Skin of body (tissue), 2 donors: ENCODE data around the gene ANKRD33B. TPM values are rescaled to one million over a fixed set of nuclear protein-coding genes. Genes with fewer than 3 reads are reported as not detected.
"Not testable (repeated sequence)": the region's sequence is repeated elsewhere in the genome, so short reads cannot be mapped to it uniquely, and the experiment has no call there.

ENCODE experiments used
- DNase-seq: peaks from one replicate; lab custom pipeline; 2025; lab: John Stamatoyannopoulos, UW
- total RNA-seq: library from RNA; depleted of rRNA; stranded (reverse); fragments of >200 nt; gene quantifications from one replicate; pipeline ENCODE4 v1.2.3, GENCODE V29; 2014

The ANKRD33B gene
- total RNA-seq, 1 donor from 2014 or later, result 7.4 TPM

DNA sequence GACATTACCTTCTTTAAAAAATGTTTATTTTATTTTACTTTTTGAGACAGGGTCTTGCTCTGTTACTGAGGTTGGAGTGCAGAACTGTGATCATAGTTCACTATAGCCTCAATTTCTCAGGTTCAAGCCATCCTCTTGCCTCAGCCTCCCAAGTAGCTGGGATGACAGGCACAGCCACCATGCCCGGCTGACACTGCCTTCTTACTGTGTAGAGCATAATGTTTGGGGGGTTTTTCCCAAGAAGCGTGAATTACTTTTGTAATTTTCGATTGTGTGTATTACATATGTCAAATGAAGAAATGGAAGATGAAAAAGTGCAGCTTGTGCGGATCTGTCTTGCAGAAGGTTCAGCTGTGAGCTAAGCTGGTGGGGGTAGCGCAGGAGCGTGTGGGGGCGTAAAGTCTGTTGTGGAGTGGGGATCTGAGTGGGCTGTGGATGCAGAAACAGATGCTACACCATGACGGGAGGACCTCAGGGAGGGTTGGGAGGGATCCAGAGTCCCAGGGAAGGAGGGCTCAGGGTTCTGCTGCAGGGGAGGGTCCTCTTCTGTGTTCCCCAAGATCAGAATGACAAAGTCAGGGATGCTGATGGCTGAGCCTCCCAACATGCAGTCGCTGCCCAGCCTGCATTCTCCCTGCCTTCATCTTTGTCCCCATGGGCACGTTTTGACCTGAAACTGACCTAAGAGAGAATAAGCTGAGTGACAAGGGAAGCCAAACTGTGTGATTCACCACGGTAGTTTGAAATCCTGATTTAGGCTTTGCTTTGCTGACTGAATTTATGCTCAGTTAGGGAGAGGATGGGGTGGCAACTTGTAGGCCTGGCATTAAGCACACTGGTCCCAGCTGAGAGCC, 6.8 kb upstream of the ANKRD33B start:
- no peak for DNase-seq

GRCh38 chr5:10559151-10559550, 4.7 kb upstream of the ANKRD33B start:
- DNase-seq, result no peak

DNA sequence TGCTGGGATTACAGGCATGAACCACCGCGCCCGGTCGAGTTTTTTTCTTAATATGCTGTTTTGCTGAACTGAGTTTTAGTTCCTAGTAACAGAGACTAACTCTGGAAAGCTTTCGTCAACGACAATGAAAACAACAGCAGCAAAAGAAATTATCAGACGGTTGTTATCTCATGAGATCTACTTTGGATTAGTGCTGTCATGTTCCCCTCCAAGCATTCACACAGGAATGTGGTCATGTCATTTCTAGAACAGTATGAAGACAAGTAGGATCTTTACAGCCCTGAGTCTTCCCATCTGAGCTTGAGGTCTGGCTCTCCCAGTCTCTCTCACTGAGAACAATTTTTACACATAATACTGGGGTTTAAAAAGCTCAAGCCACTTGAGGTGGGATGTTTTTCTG, 4.0 kb upstream of the ANKRD33B start:
- DNase-seq, result no peak

GRCh38 chr5:10562201-10563109, 1.4 kb upstream of the ANKRD33B start:
- DNase-seq, result no peak

DNA sequence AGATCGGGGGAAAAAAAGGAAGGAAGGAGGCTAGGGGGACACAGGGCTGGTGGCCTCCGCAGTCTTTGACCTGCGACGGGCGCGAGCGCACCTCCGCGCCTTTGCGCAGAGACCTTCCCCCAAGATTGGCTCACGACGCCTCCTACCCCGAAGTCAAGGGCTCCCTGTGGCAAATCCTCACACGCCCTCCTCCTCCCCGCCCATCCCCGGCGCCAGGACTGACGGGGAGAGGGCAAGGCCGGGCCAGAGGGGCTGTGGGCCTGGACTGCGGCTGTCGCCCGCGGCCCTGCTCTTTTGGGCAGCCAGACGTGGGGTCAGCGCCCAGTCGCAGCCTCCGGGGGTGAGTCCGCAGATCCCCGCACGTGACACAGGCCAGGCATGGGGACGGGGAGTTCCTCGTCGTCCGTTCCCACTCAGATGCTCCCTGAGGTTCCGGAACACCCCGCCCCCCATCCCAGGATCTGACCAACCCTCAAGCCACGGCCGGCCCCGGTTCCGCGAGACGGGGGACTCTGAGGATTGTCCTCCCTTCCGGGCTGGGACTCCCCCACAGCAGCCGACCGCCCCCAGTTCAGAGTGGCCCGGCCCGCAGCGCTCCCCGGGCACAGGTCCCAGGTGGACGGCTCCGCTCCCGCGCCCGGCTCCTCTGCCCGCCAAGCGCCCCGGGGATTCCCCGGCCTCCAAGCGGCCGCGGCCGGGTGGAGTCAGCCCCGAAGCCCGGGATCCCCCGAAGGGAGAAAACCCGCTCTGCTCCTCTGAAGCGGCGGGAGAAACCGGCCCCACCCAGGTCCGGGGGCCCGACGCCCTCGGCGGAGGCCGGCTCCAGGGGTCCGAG, 543 bp upstream of the ANKRD33B start:
- no peak for DNase-seq

DNA sequence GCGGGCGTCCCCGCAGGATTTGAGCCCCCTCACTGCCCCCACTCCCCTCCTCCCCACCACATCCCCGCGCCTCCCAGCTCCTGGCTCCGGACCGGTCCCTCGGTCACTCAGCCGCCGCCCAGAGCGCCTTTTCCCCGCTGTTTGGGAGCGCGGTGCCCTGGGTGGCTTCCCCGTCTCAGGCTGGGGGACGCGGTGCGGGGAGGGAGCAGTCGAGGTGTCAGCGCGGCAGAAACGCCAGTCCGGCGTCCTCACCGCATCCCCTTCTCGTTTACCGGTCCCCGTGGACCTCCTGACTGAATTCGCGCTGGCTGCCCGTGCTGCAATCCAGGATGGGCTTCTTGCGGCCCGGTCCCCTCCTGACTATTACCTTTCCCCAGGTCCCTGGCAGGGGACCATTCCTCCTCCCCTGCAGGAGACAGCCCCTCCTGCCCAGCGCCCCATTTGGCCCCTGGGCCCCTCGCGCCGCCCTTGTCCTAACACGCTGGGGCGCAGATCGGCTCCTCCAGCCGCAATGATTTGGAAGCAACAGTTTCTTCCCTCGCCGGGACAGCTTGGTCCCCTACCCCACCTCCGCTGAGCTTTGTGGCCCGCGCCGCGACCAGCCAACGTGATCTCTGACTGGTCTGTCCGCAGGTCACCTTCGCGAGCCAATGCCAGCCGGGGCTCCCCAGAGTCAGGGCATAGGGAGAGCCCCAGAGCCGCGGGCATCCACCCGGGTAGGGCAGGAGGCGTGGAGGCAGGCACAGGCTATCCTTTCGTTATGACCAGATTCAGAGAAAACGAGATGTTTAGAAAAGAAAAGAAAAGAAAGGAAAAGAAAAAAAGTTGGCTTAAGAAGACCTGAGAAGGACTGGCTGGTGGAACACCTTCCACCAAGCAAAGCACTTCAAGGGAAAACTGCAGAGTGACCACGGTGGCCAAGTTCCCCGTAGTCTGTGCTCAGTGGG, 1.2 kb downstream of the ANKRD33B start:
- DNase-seq, result no peak

- DNase-seq, result no peak
Observed at GRCh38 chr5:10565785-10566542, 2.1 kb downstream of the ANKRD33B start.

- no peak for DNase-seq
Observed at GRCh38 chr5:10566543-10567068, 2.7 kb downstream of the ANKRD33B start.

- DNase-seq, result no peak
Observed at GRCh38 chr5:10567121-10567591, 3.3 kb downstream of the ANKRD33B start.

GRCh38 chr5:10567781-10568321, 4.0 kb downstream of the ANKRD33B start:
- peak; percentile 80 for DNase-seq

GRCh38 chr5:10570540-10570939, 6.7 kb downstream of the ANKRD33B start:
- DNase-seq, result not testable (repeated sequence)

GRCh38 chr5:10572451-10572850, 8.6 kb downstream of the ANKRD33B start:
- DNase-seq, result no peak

- DNase-seq, result no peak
Observed at GRCh38 chr5:10573487-10574145, 9.7 kb downstream of the ANKRD33B start.

DNA sequence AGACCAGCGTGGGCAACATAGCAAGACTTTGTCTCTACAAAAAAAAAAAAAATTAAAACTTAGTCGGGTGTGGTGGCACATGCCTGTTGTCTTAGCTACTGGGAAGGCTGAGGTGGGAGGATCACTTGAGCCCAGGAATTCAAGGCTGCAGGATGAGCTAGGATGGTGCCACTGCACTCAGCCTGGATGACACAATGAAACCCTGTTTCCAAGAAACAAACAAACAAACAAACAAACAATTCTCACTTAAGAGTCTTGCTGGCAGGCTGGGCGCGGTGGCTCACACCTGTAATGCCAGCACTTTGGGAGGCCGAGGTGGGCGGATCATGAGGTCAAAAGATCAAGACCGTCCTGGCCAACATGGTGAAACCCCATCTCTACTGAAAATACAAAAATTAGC, 11.0 kb downstream of the ANKRD33B start:
- not testable (repeated sequence) for DNase-seq

DNA sequence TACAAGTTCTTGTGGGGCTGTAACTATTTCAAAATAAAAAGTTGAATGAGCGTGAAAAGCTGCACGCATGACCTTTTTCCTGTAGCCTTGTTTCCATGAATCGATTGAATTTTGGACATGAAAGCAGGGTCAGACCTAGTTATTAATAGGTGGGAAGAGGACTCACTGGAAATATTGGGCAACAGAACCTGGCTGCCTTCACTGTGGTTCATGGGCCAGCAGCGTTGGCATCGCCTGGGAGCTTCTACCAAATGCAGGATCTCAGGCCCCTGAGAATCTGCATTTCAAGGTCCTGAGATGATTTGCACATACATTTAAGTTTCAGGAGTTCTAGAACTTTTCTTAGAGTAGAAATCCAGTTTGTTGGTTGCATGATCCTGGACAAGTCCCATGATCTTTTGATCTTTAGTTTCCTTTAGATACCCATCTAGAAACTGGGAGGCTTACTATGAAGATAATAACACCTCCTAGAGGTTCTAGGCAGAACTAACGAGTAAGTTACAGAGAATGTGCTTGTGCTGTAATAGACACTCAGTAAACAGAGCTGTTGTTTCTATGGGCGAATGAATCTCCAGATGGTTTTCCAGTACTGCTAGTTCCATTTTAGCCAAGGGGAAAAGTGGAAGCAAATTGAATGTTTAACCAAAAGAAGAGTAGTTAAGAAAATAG, 12.4 kb downstream of the ANKRD33B start:
- DNase-seq, result no peak

GRCh38 chr5:10576790-10577189, 12.9 kb downstream of the ANKRD33B start:
- DNase-seq, result no peak
